Uterus (tissue), 4 donors: ENCODE data around the gene AXIN1. TPM values are rescaled to one million over a fixed set of nuclear protein-coding genes. Genes with fewer than 3 reads are reported as not detected.

Source experiments
- DNase-seq, 2 donors: peaks; one replicate each; pipeline ENCODE4 v3.0.0-alpha.2; 2019 to 2020
- H3K27ac ChIP-seq, 2 donors: fragments of 200-600 bp; sonication (generic); 1 replicate in 1 of 2; 2 replicates in 1 of 2; pipeline ENCODE4 v1.5.1; 2016 to 2018
- H3K27me3 ChIP-seq, 2 donors: fragments of 200-600 bp; sonication (generic); one replicate each; pipeline ENCODE4 v1.5.1; 2018 to 2019; ENCODE audit warnings: control low read depth in 1 of 2
- H3K36me3 ChIP-seq, 2 donors: fragments of 200-600 bp; sonication (generic); one replicate each; pipeline ENCODE4 v1.5.1; 2019; ENCODE audit warnings: control low read depth in 1 of 2
- H3K4me1 ChIP-seq, 2 donors: fragments of 200-600 bp; sonication (generic); one replicate each; pipeline ENCODE4 v1.5.1; 2018 to 2019; ENCODE audit warnings: control low read depth in 1 of 2
- H3K4me3 ChIP-seq, 2 donors: fragments of 200-600 bp; sonication (generic); 1 replicate in 1 of 2; 2 replicates in 1 of 2; pipeline ENCODE4 v1.5.1; 2018 to 2019; ENCODE audit warnings: mild to moderate bottlenecking in 1 of 2
- H3K9me3 ChIP-seq, 2 donors: fragments of 200-600 bp; sonication (generic); one replicate each; pipeline ENCODE4 v1.5.1; 2019; ENCODE audit warnings: control low read depth in 1 of 2
- CTCF ChIP-seq, 4 experiments: fragments of 200-600 bp in 2 of 4; fragments of 450-650 bp in 2 of 4; sonication (generic) in 2 of 4; IDR thresholded peaks; one replicate each; pipeline ENCODE4 v1.5.1; 2016 to 2019; ENCODE audit warnings: antibody characterized with exemption in 4 of 4, mild to moderate bottlenecking in 2 of 4, moderate library complexity in 1 of 4
- POLR2A ChIP-seq, 2 donors: fragments of 450-650 bp; IDR thresholded peaks; one replicate each; pipeline ENCODE4 v1.6.1; 2016; ENCODE audit warnings: antibody characterized with exemption in 2 of 2, mild to moderate bottlenecking in 1 of 2, moderate library complexity in 1 of 2
- intact Hi-C: fragments of 100-400 bp; cut with DNase I; formaldehyde crosslinking; loops from one replicate; pipeline ENCODE4 v1.15.1; 2023; ENCODE audit warnings: low total_unique reads
- total RNA-seq, 4 donors: library from RNA; depleted of rRNA in 3 of 4; stranded (reverse); fragments of >200 nt in 3 of 4; gene quantifications; one replicate each; pipeline versions ENCODE4 v1.1.0 to v1.2.4, GENCODE V29; 2014 to 2023
- donor health status: DM: yes; HTN: yes; CAD: no.

AXIN1 gene
- 10 to 100 TPM in 3 of 4 donors, 1 to 10 TPM in 1; 6.2 to 23.6 (median 19.9) TPM for total RNA-seq

GRCh38 chr16:352547-353403 lies at the start of gene AXIN1:
Gene AXIN1, minus strand, starts transcription at chr16:352723. Its CDS starts 5,698 bp downstream, at chr16:347025.
- TF ChIP-seq CTCF (IDR thresholded peaks at IDR 0.05): peak in 3 of 4 experiments; percentile 61 to 79 (median 78)
- peak; percentile 58 to 75 for TF ChIP-seq POLR2A (IDR thresholded peaks at IDR 0.05)
- Histone ChIP-seq H3K4me3 (peak within 1 kb of the TSS; percentile 30 to 79), H3K4me1 (peaks cover 0 to 6% of the 10 kb centered on the region in 2 donors), H3K9me3 (no peaks in the 10 kb centered on the region), H3K27me3 (no peaks in the 10 kb centered on the region), H3K27ac (peak within 1 kb of the TSS; percentile 77 to 78), H3K36me3 (no peaks in the 10 kb centered on the region)
- intact Hi-C loops: no loop called here
- DNase-seq: peak; percentile 99 to 100

GRCh38 chr16:401468-402348 lies 49.2 kb upstream of the AXIN1 start, which contains the start of gene DECR2:
Gene DECR2, plus strand, starts transcription at chr16:401885. Its CDS starts 79 bp downstream, at chr16:401964.
- peaks cover 2% of the 10 kb centered on the region in 2 donors for H3K4me1 ChIP-seq
- H3K27ac ChIP-seq: peak within 1 kb of the TSS; percentile 92
- intact Hi-C loops: no loop called here
- TF ChIP-seq CTCF (IDR thresholded peaks at IDR 0.05) (peak; percentile 51 to 77 (median 69)), POLR2A (IDR thresholded peaks at IDR 0.05) (peak; percentile 83 to 87)
- H3K4me3 ChIP-seq: peak within 1 kb of the TSS; percentile 70 to 84
- DNase-seq: peak; percentile 96
- H3K27me3 ChIP-seq: no peaks in the 10 kb centered on the region
- no peaks in the 10 kb centered on the region for H3K36me3 ChIP-seq
- no peaks in the 10 kb centered on the region for H3K9me3 ChIP-seq

GRCh38 chr16:400061-400591 lies 47.6 kb upstream of the AXIN1 start:
- H3K4me1 ChIP-seq: peaks cover 2% of the 10 kb centered on the region in 2 donors
- intact Hi-C loops: no loop called here
- H3K27me3 ChIP-seq: no peaks in the 10 kb centered on the region
- H3K36me3 ChIP-seq: no peaks in the 10 kb centered on the region
- peak overlapping the region in 1 of 2 donors; percentile 92 for H3K27ac ChIP-seq
- DNase-seq: peak in 1 of 2 donors; percentile 20
- no peak overlapping the region for H3K4me3 ChIP-seq
- no peaks in the 10 kb centered on the region for H3K9me3 ChIP-seq
- TF ChIP-seq CTCF (IDR thresholded peaks at IDR 0.05): no peak
- TF ChIP-seq POLR2A (IDR thresholded peaks at IDR 0.05): no peak

GRCh38 chr16:399340-400019 lies 47.0 kb upstream of the AXIN1 start:
- intact Hi-C loops: no loop called here
- Histone ChIP-seq H3K27me3 (no peaks in the 10 kb centered on the region), H3K27ac (no peak overlapping the region), H3K4me3 (no peak overlapping the region), H3K4me1 (peaks cover 2% of the 10 kb centered on the region in 2 donors), H3K36me3 (no peaks in the 10 kb centered on the region), H3K9me3 (no peaks in the 10 kb centered on the region)
- DNase-seq: no peak
- TF ChIP-seq CTCF (IDR thresholded peaks at IDR 0.05) (no peak), POLR2A (IDR thresholded peaks at IDR 0.05) (no peak)
